B cell (primary cell): ENCODE measurements around the gene DDX24. TPM values are rescaled to one million over a fixed set of nuclear protein-coding genes. Genes with fewer than 3 reads are reported as not detected.

Experiments
- ATAC-seq: fragments of 200-7000 bp; cut with Tn5 transposase; one replicate; pipeline ENCODE4 v1.10.0; 2021; ENCODE audit warnings: low read depth, mild to moderate bottlenecking, moderate number of reproducible peaks, moderate library complexity
- CTCF ChIA-PET: fragments of 350-600 bp; sonication (Branson Sonifier 250); formaldehyde crosslinking; loops from one replicate; lab custom pipeline; 2021; ENCODE audit warnings: antibody characterized with exemption, inconsistent platforms; lab: Charles Lee
- POLR2A ChIA-PET: fragments of 350-600 bp; sonication (Branson Sonifier 250); formaldehyde crosslinking; loops from one replicate; lab custom pipeline; 2021; ENCODE audit warnings: antibody characterized with exemption; lab: Charles Lee
- DNase-seq: peaks from one replicate; pipeline ENCODE4 v3.0.0; 2013
- H2AFZ ChIP-seq: 2 replicates; pipeline ENCODE4 v1.6.1; 2012; ENCODE audit warnings: mild to moderate bottlenecking, low read depth, low read length; ENCODE audit not compliant: insufficient read depth, poor library complexity, severe bottlenecking
- H3K27ac ChIP-seq, 2 donors: 1 replicate in 1 of 2; 2 replicates in 1 of 2; pipeline ENCODE4 v1.5.1; 2012 to 2013; ENCODE audit warnings: low read length in 2 of 2, mild to moderate bottlenecking in 2 of 2, moderate library complexity in 1 of 2
- H3K27me3 ChIP-seq, 4 experiments: fragments of 200-600 bp in 1 of 4; sonication (generic) in 1 of 4; replicated peaks in 1 of 4; 1 replicate in 2 of 4; 2 replicates in 2 of 4; pipeline versions ENCODE4 v1.6.1 to v1.7.0; 2013 to 2016; ENCODE audit warnings: low read length in 3 of 4, mild to moderate bottlenecking in 2 of 4, mixed read lengths in 1 of 4, moderate library complexity in 1 of 4; ENCODE audit not compliant: insufficient read depth in 4 of 4, control insufficient read depth in 3 of 4; ENCODE audit errors: control extremely low read depth in 1 of 4
- H3K36me3 ChIP-seq, 2 experiments: replicated peaks in 1 of 2; 1 replicate in 1 of 2; 2 replicates in 1 of 2; pipeline versions ENCODE4 v1.6.1 to v1.7.1; 2013; ENCODE audit warnings: low read length in 1 of 2; ENCODE audit not compliant: insufficient read depth in 2 of 2, control insufficient read depth in 1 of 2; ENCODE audit errors: control extremely low read depth in 1 of 2, extremely low read depth in 1 of 2
- H3K4me1 ChIP-seq, 2 donors: fragments of 200-600 bp in 1 of 2; sonication (generic) in 1 of 2; 1 replicate in 1 of 2; 2 replicates in 1 of 2; pipeline versions ENCODE4 v1.5.1 to v1.6.1; 2013 to 2017; ENCODE audit warnings: low read length in 2 of 2; ENCODE audit not compliant: control insufficient read depth in 2 of 2, insufficient read depth in 2 of 2
- H3K4me2 ChIP-seq: replicated peaks from 2 replicates; pipeline ENCODE3; 2012; ENCODE audit warnings: mild to moderate bottlenecking, low read depth, low read length; ENCODE audit not compliant: poor library complexity, severe bottlenecking
- H3K4me3 ChIP-seq, 5 experiments: fragments of 200-600 bp in 1 of 5; sonication (generic) in 1 of 5; 1 replicate in 3 of 5; 2 replicates in 2 of 5; pipeline versions ENCODE4 v1.5.1 to v1.7.0; 2011 to 2016; ENCODE audit warnings: low read length in 4 of 5, mild to moderate bottlenecking in 4 of 5, low read depth in 2 of 5, control low read depth in 1 of 5, moderate library complexity in 1 of 5; ENCODE audit not compliant: insufficient read depth in 1 of 5; ENCODE audit errors: control extremely low read depth in 1 of 5, extremely low read depth in 1 of 5
- H3K79me2 ChIP-seq: fragments of 200-600 bp; sonication (generic); one replicate; pipeline ENCODE4 v1.6.0; 2016; ENCODE audit warnings: low read length; ENCODE audit not compliant: control insufficient read depth, insufficient read depth
- H3K9ac ChIP-seq: fragments of 200-600 bp; sonication (generic); 2 replicates; pipeline ENCODE4 v1.6.1; 2017; ENCODE audit warnings: mild to moderate bottlenecking, low read length, moderate library complexity
- H3K9me3 ChIP-seq, 3 donors: one replicate each; pipeline versions ENCODE4 v1.6.1 to v1.7.1; 2013; ENCODE audit warnings: low read length in 2 of 3; ENCODE audit not compliant: control insufficient read depth in 2 of 3, insufficient read depth in 1 of 3; ENCODE audit errors: control extremely low read depth in 1 of 3
- H4K20me1 ChIP-seq: 2 replicates; pipeline ENCODE4 v1.6.0; 2012; ENCODE audit warnings: mild to moderate bottlenecking, low read length; ENCODE audit not compliant: insufficient read depth, control insufficient read depth, poor library complexity, severe bottlenecking
- H3K27ac Mint-ChIP-seq: one replicate; pipeline ENCODE4 v1.8.0; 2021; ENCODE audit warnings: mixed read lengths
- H3K27me3 Mint-ChIP-seq: one replicate; pipeline ENCODE4 v1.8.0; 2021; ENCODE audit warnings: mixed read lengths
- H3K4me1 Mint-ChIP-seq: one replicate; pipeline ENCODE4 v1.8.0; 2021; ENCODE audit warnings: mixed read lengths
- H3K4me3 Mint-ChIP-seq: one replicate; pipeline ENCODE4 v1.8.0; 2021; ENCODE audit warnings: mixed read lengths
- H3K9me3 Mint-ChIP-seq: one replicate; pipeline ENCODE4 v1.8.0; 2022; ENCODE audit warnings: mixed read lengths; ENCODE audit not compliant: insufficient read depth
- CTCF ChIP-seq: fragments of 200-600 bp; IDR thresholded peaks from one replicate; pipeline ENCODE4 v1.8.0; 2022; ENCODE audit warnings: antibody characterized with exemption, mild to moderate bottlenecking
- EZH2 ChIP-seq: IDR thresholded peaks from 2 replicates; pipeline ENCODE4 v1.6.1; 2012; ENCODE audit warnings: borderline replicate concordance, low read depth, mild to moderate bottlenecking, moderate library complexity, low read length; ENCODE audit not compliant: insufficient read depth, poor library complexity, severe bottlenecking
- WGBS: methylation state at CpG from one replicate; pipeline ENCODE4 v1.1.5; 2013; ENCODE audit warnings: missing lambda C conversion rate; ENCODE audit not compliant: insufficient coverage; 5-methylcytosine and 5-hydroxymethylcytosine counted together
- intact Hi-C: fragments of 100-400 bp; cut with micrococcal nuclease; formaldehyde crosslinking; loops from one replicate; pipeline ENCODE4 v1.10.0; 2022
- polyA plus RNA-seq: library from polyadenylated mRNA; depleted of rRNA; stranded (reverse); fragments of >200 nt; gene quantifications from 2 replicates; pipeline ENCODE4 v1.2.3, GENCODE V29; 2012
- total RNA-seq, 2 donors: library from RNA; stranded (reverse); fragments of 120-200 nt in 1 of 2; gene quantifications; 1 replicate in 1 of 2; 2 replicates in 1 of 2; pipeline versions ENCODE4 v1.2.3 to v1.2.4, GENCODE V29; 2013 to 2022

Gene DDX24
- total and polyA plus RNA-seq, 2 donors (not counting 1 experiment from before 2014, with no cell fraction given), result 145 to 211 TPM

GRCh38 chr14:94030571-94030970, 50.4 kb downstream of the DDX24 start:
- Mint-ChIP-seq H3K27me3 (peaks cover 5% of the 10 kb centered on the region), H3K4me3 (no peak overlapping the region), H3K27ac (no peak overlapping the region), H3K4me1 (peaks cover 8% of the 10 kb centered on the region), H3K9me3 (no peaks in the 10 kb centered on the region)
- TF ChIP-seq CTCF (no peak), EZH2 (no peak)
- Histone ChIP-seq H3K9ac (no peak overlapping the region), H3K36me3 (no peaks in the 10 kb centered on the region), H3K27me3 (peaks cover 0 to 9% (median 3%) of the 10 kb centered on the region in 4 experiments), H2AFZ (no peak overlapping the region), H3K4me2 (no peak overlapping the region), H3K27ac (no peak overlapping the region), H4K20me1 (no peaks in the 10 kb centered on the region), H3K79me2 (no peaks in the 10 kb centered on the region), H3K9me3 (no peaks in the 10 kb centered on the region), H3K4me3 (no peak overlapping the region), H3K4me1 (peaks cover 9% of the 10 kb centered on the region in 2 donors)
- CTCF ChIA-PET, result no interaction called here
- WGBS, result 96% methylated on average over 3 of the region's 14 CpGs
- ATAC-seq (no peak), DNase-seq (no peak)
- intact Hi-C loops, result no loop called here
- POLR2A ChIA-PET, result no interaction called here

GRCh38 chr14:94029671-94030203, 51.3 kb downstream of the DDX24 start:
- Histone ChIP-seq H3K9me3 (no peaks in the 10 kb centered on the region), H2AFZ (no peak overlapping the region), H3K27me3 (peaks cover 0 to 10% (median 5%) of the 10 kb centered on the region in 4 experiments), H4K20me1 (no peaks in the 10 kb centered on the region), H3K27ac (no peak overlapping the region), H3K4me2 (no peak overlapping the region), H3K4me1 (peaks cover 9% of the 10 kb centered on the region in 2 donors), H3K79me2 (no peaks in the 10 kb centered on the region), H3K4me3 (no peak overlapping the region), H3K9ac (no peak overlapping the region), H3K36me3 (no peaks in the 10 kb centered on the region)
- no peak overlapping the region for H3K4me3 Mint-ChIP-seq
- CTCF ChIA-PET, result interaction anchor here (1.0 to 2.6 kb wide), 3 partner anchors 12 to 103 kb away, joined by 4 to 10 read pairs (median 4); no protein-coding TSS in a partner anchor
- peaks cover 5% of the 10 kb centered on the region for H3K27me3 Mint-ChIP-seq
- H3K4me1 Mint-ChIP-seq, result peaks cover 8% of the 10 kb centered on the region
- no peaks in the 10 kb centered on the region for H3K9me3 Mint-ChIP-seq
- POLR2A ChIA-PET, result no interaction called here
- 97% methylated on average over 6 of the region's 7 CpGs for WGBS
- no peak for TF ChIP-seq EZH2
- TF ChIP-seq CTCF, result no peak
- DNase-seq, result no peak
- ATAC-seq, result no peak
- no peak overlapping the region for H3K27ac Mint-ChIP-seq
- intact Hi-C loops, result no loop called here
